Nephron progenitor cell (in vitro differentiated cells): ENCODE measurements around the gene CAT.

ENCODE experiments used
- DNase-seq: peaks from one replicate; pipeline ENCODE4 v3.0.0; 2021
- H3K27ac Mint-ChIP-seq: 2 replicates; pipeline ENCODE4 v1.8.0; 2021; ENCODE audit warnings: mild to moderate bottlenecking, moderate library complexity, mixed read lengths
- H3K27me3 Mint-ChIP-seq: 2 replicates; pipeline ENCODE4 v1.8.0; 2021; ENCODE audit warnings: mild to moderate bottlenecking, low read depth, mixed read lengths; ENCODE audit not compliant: poor library complexity
- H3K36me3 Mint-ChIP-seq: 2 replicates; pipeline ENCODE4 v1.8.0; 2021; ENCODE audit warnings: low read depth, mixed read lengths
- H3K4me1 Mint-ChIP-seq: 2 replicates; pipeline ENCODE4 v1.8.0; 2021; ENCODE audit warnings: mixed read lengths
- H3K4me3 Mint-ChIP-seq: 2 replicates; pipeline ENCODE4 v1.8.0; 2021; ENCODE audit warnings: mild to moderate bottlenecking, moderate library complexity, mixed read lengths
- H3K9me3 Mint-ChIP-seq: 2 replicates; pipeline ENCODE4 v1.8.0; 2021; ENCODE audit warnings: mild to moderate bottlenecking, moderate library complexity, mixed read lengths
- CTCF ChIP-seq: fragments of 200-600 bp; sonication (generic); IDR thresholded peaks from 2 replicates; pipeline ENCODE4 v1.5.0; 2021; ENCODE audit warnings: antibody characterized with exemption

The CAT gene

GRCh38 chr11:34425867-34426266, 12.9 kb upstream of the CAT start:
- DNase-seq = no peak
- Mint-ChIP-seq H3K27me3 (peaks cover 15% of the 10 kb centered on the region), H3K27ac (no peak overlapping the region), H3K4me3 (no peak overlapping the region), H3K36me3 (no peaks in the 10 kb centered on the region), H3K4me1 (no peaks in the 10 kb centered on the region), H3K9me3 (no peaks in the 10 kb centered on the region)
- TF ChIP-seq CTCF = no peak

- no peak overlapping the region for H3K27ac Mint-ChIP-seq
- no peak overlapping the region for H3K4me3 Mint-ChIP-seq
- TF ChIP-seq CTCF = no peak
- H3K4me1 Mint-ChIP-seq = no peaks in the 10 kb centered on the region
- peaks cover 11% of the 10 kb centered on the region for H3K27me3 Mint-ChIP-seq
- H3K36me3 Mint-ChIP-seq = no peaks in the 10 kb centered on the region
- DNase-seq = no peak
- no peaks in the 10 kb centered on the region for H3K9me3 Mint-ChIP-seq
Observed at GRCh38 chr11:34426766-34427185, 12.0 kb upstream of the CAT start.

- Mint-ChIP-seq H3K4me1 (no peaks in the 10 kb centered on the region), H3K4me3 (no peak overlapping the region), H3K9me3 (no peaks in the 10 kb centered on the region), H3K36me3 (no peaks in the 10 kb centered on the region), H3K27me3 (peaks cover 8% of the 10 kb centered on the region), H3K27ac (no peak overlapping the region)
- DNase-seq = no peak
- TF ChIP-seq CTCF = no peak
Observed at GRCh38 chr11:34427186-34427805, 11.4 kb upstream of the CAT start.

- no peak for TF ChIP-seq CTCF
- Mint-ChIP-seq H3K4me1 (no peaks in the 10 kb centered on the region), H3K27me3 (peaks cover 3% of the 10 kb centered on the region), H3K36me3 (no peaks in the 10 kb centered on the region), H3K9me3 (no peaks in the 10 kb centered on the region), H3K27ac (no peak overlapping the region), H3K4me3 (no peak overlapping the region)
- DNase-seq = no peak
Observed at GRCh38 chr11:34431979-34432378, 6.8 kb upstream of the CAT start.

GRCh38 chr11:34432822-34433221, 5.9 kb upstream of the CAT start:
- DNase-seq = no peak
- Mint-ChIP-seq H3K4me3 (no peak overlapping the region), H3K4me1 (no peaks in the 10 kb centered on the region), H3K27me3 (peaks cover 3% of the 10 kb centered on the region), H3K27ac (no peak overlapping the region), H3K36me3 (no peaks in the 10 kb centered on the region), H3K9me3 (no peaks in the 10 kb centered on the region)
- TF ChIP-seq CTCF = no peak

- H3K9me3 Mint-ChIP-seq = no peaks in the 10 kb centered on the region
- no peaks in the 10 kb centered on the region for H3K27me3 Mint-ChIP-seq
- H3K4me3 Mint-ChIP-seq = no peak overlapping the region
- TF ChIP-seq CTCF = no peak
- no peaks in the 10 kb centered on the region for H3K4me1 Mint-ChIP-seq
- H3K27ac Mint-ChIP-seq = no peak overlapping the region
- H3K36me3 Mint-ChIP-seq = no peaks in the 10 kb centered on the region
- DNase-seq = no peak
Observed at GRCh38 chr11:34433899-34434298, 4.8 kb upstream of the CAT start.
